Naive thymus-derived CD8-positive, alpha-beta T cell (primary cell): Measurements from ENCODE around the gene IDUA. TPM values are rescaled to one million over a fixed set of nuclear protein-coding genes. Genes with fewer than 3 reads are reported as not detected.

Experiments used
- ATAC-seq, 2 donors: fragments of 150-1000 bp; cut with Tn5 transposase in 1 of 2; sonication (Bioruptor Pico), chemical (Tn5 transposase) in 1 of 2; 1 replicate in 1 of 2; 2 replicates in 1 of 2; pipeline ENCODE4 v1.10.0; 2021; ENCODE audit warnings: mild to moderate bottlenecking in 2 of 2, moderate library complexity in 2 of 2
- POLR2A ChIA-PET: fragments of 350-600 bp; sonication (Branson Sonifier 250); formaldehyde crosslinking; loops from one replicate; lab custom pipeline; 2021; ENCODE audit warnings: antibody characterized with exemption; lab: Charles Lee
- DNase-seq, 10 donors: peaks; one replicate each; pipeline versions ENCODE4 v3.0.0 to v3.0.0-alpha.2; 2020 to 2022
- H3K27ac Mint-ChIP-seq, 10 donors: one replicate each; pipeline ENCODE4 v1.8.0; 2020 to 2022; ENCODE audit warnings: mild to moderate bottlenecking in 10 of 10, mixed read lengths in 10 of 10, moderate library complexity in 4 of 10, inconsistent platforms in 1 of 10
- H3K27me3 Mint-ChIP-seq, 5 donors: one replicate each; pipeline ENCODE4 v1.8.0; 2021 to 2022; ENCODE audit warnings: mixed read lengths in 5 of 5
- H3K36me3 Mint-ChIP-seq, 3 donors: one replicate each; pipeline ENCODE4 v1.8.0; 2020 to 2022; ENCODE audit warnings: mixed read lengths in 3 of 3, mild to moderate bottlenecking in 2 of 3, inconsistent platforms in 1 of 3
- H3K4me1 Mint-ChIP-seq, 4 donors: one replicate each; pipeline ENCODE4 v1.8.0; 2021 to 2022; ENCODE audit warnings: mixed read lengths in 4 of 4
- H3K4me3 Mint-ChIP-seq, 10 donors: one replicate each; pipeline ENCODE4 v1.8.0; 2020 to 2022; ENCODE audit warnings: mild to moderate bottlenecking in 10 of 10, mixed read lengths in 10 of 10, moderate library complexity in 6 of 10, inconsistent platforms in 1 of 10
- H3K9me3 Mint-ChIP-seq, 9 donors: one replicate each; pipeline ENCODE4 v1.8.0; 2020 to 2022; ENCODE audit warnings: mixed read lengths in 9 of 9, mild to moderate bottlenecking in 3 of 9, inconsistent platforms in 1 of 9, moderate library complexity in 1 of 9
- polyA plus RNA-seq, 3 donors: library from polyadenylated mRNA; unstranded; fragments of 300-500 nt; fragmentation: Illumina TruSeq; gene quantifications; one replicate each; pipeline ENCODE4 v1.2.3, GENCODE V29; 2021
- total RNA-seq, 8 experiments: library from RNA in 2 of 8; stranded (reverse) in 2 of 8; gene quantifications; one replicate each; pipeline ENCODE4 v1.2.3 and lab custom pipeline; 2021 to 2026

IDUA gene
- total and polyA plus RNA-seq, 5 experiments from 2014 or later, result 6.5 to 79.1 (median 15.4) TPM

GRCh38 chr4:951186-951585 is 35.7 kb upstream of the IDUA start:
- H3K4me1 Mint-ChIP-seq, result peaks cover 0 to 11% (median 5%) of the 10 kb centered on the region in 4 donors
- no peaks in the 10 kb centered on the region for H3K27me3 Mint-ChIP-seq
- no peak for DNase-seq
- H3K27ac Mint-ChIP-seq, result no peak overlapping the region
- H3K36me3 Mint-ChIP-seq, result peaks cover 0 to 25% (median 5%) of the 10 kb centered on the region in 3 donors
- POLR2A ChIA-PET, result no interaction called here
- ATAC-seq, result no peak
- H3K4me3 Mint-ChIP-seq, result no peak overlapping the region
- H3K9me3 Mint-ChIP-seq, result no peaks in the 10 kb centered on the region

GRCh38 chr4:951594-952468 is 35.0 kb upstream of the IDUA start:
- Mint-ChIP-seq H3K27me3 (no peaks in the 10 kb centered on the region), H3K4me1 (peaks cover 0 to 6% (median 4%) of the 10 kb centered on the region in 4 donors), H3K27ac (peak overlapping the region in 2 of 10 donors; percentile 38 to 40), H3K36me3 (peaks cover 0 to 31% (median 5%) of the 10 kb centered on the region in 3 donors), H3K9me3 (no peaks in the 10 kb centered on the region), H3K4me3 (no peak overlapping the region)
- POLR2A ChIA-PET, result no interaction called here
- DNase-seq (peak in 1 of 10 donors; percentile 38), ATAC-seq (no peak)

- peak overlapping the region in 1 of 10 donors; percentile 51 for H3K27ac Mint-ChIP-seq
- POLR2A ChIA-PET, result no interaction called here
- peak in 1 of 10 donors; percentile 32 for DNase-seq
Observed at GRCh38 chr4:952881-953573, 33.8 kb upstream of the IDUA start.

GRCh38 chr4:953574-953915 is 33.3 kb upstream of the IDUA start:
- Mint-ChIP-seq H3K36me3 (peaks cover 0 to 33% (median 5%) of the 10 kb centered on the region in 3 donors), H3K4me1 (peaks cover 0 to 2% (median under 1%) of the 10 kb centered on the region in 4 donors), H3K27ac (no peak overlapping the region), H3K27me3 (no peaks in the 10 kb centered on the region), H3K4me3 (no peak overlapping the region), H3K9me3 (no peaks in the 10 kb centered on the region)
- POLR2A ChIA-PET, result no interaction called here
- no peak for DNase-seq
- ATAC-seq, result no peak

More at GRCh38 chr4:952881-953573, 33.8 kb upstream of the IDUA start:
- Mint-ChIP-seq H3K4me3 (no peak overlapping the region), H3K36me3 (peaks cover 0 to 33% (median 5%) of the 10 kb centered on the region in 3 donors), H3K4me1 (peaks cover 0 to 2% (median under 1%) of the 10 kb centered on the region in 4 donors), H3K27me3 (no peaks in the 10 kb centered on the region), H3K9me3 (no peaks in the 10 kb centered on the region)
- no peak for ATAC-seq

GRCh38 chr4:954211-955020 is 32.4 kb upstream of the IDUA start:
- Mint-ChIP-seq H3K4me1 (peaks cover 0 to 2% (median 0%) of the 10 kb centered on the region in 4 donors), H3K27me3 (no peaks in the 10 kb centered on the region), H3K4me3 (no peak overlapping the region), H3K36me3 (peaks cover 0 to 33% (median 5%) of the 10 kb centered on the region in 3 donors), H3K9me3 (no peaks in the 10 kb centered on the region), H3K27ac (peak overlapping the region in 3 of 10 donors; percentile 10 to 60 (median 21))
- no peak for DNase-seq
- no peak for ATAC-seq
- POLR2A ChIA-PET, result interaction anchor here (1.6 kb wide), 1 partner anchor 22 kb away, joined by 3 read pairs; the partner anchor contains the start of gene TMEM175

- ATAC-seq (no peak), DNase-seq (peak in 1 of 10 donors; percentile 58)
- Mint-ChIP-seq H3K4me1 (peaks cover 0 to 2% (median 0%) of the 10 kb centered on the region in 4 donors), H3K4me3 (no peak overlapping the region), H3K27me3 (no peaks in the 10 kb centered on the region), H3K9me3 (no peaks in the 10 kb centered on the region), H3K36me3 (peaks cover 0 to 33% (median 5%) of the 10 kb centered on the region in 3 donors), H3K27ac (no peak overlapping the region)
- POLR2A ChIA-PET, result interaction anchor here (1.6 kb wide), 1 partner anchor 23 kb away, joined by 3 read pairs; the partner anchor contains the start of gene TMEM175
Observed at GRCh38 chr4:955161-955921, 31.5 kb upstream of the IDUA start.

GRCh38 chr4:955931-956381 is 30.9 kb upstream of the IDUA start:
- peaks cover 0 to 33% (median 5%) of the 10 kb centered on the region in 3 donors for H3K36me3 Mint-ChIP-seq

GRCh38 chr4:956531-957230 is 30.2 kb upstream of the IDUA start:
- DNase-seq (no peak), ATAC-seq (no peak)
- Mint-ChIP-seq H3K27me3 (no peaks in the 10 kb centered on the region), H3K36me3 (peaks cover 0 to 33% (median 5%) of the 10 kb centered on the region in 3 donors), H3K27ac (peak overlapping the region in 2 of 10 donors; percentile 5 to 69), H3K4me1 (peaks cover 0 to 2% (median 0%) of the 10 kb centered on the region in 4 donors), H3K4me3 (no peak overlapping the region), H3K9me3 (no peaks in the 10 kb centered on the region)
- POLR2A ChIA-PET, result no interaction called here

More at GRCh38 chr4:955931-956381, 30.9 kb upstream of the IDUA start:
- H3K4me3 Mint-ChIP-seq, result no peak overlapping the region
- ATAC-seq (no peak), DNase-seq (no peak)
- H3K27me3 Mint-ChIP-seq, result no peaks in the 10 kb centered on the region
- POLR2A ChIA-PET, result interaction anchor here (1.6 kb wide), 1 partner anchor 23 kb away, joined by 3 read pairs; the partner anchor contains the start of gene TMEM175
- H3K9me3 Mint-ChIP-seq, result no peaks in the 10 kb centered on the region
- H3K4me1 Mint-ChIP-seq, result peaks cover 0 to 2% (median 0%) of the 10 kb centered on the region in 4 donors
- H3K27ac Mint-ChIP-seq, result peak overlapping the region in 1 of 10 donors; percentile 36

GRCh38 chr4:957231-957580 is 29.6 kb upstream of the IDUA start:
- no peaks in the 10 kb centered on the region for H3K27me3 Mint-ChIP-seq
- H3K27ac Mint-ChIP-seq, result no peak overlapping the region
- H3K4me1 Mint-ChIP-seq, result peaks cover 0 to 2% (median 0%) of the 10 kb centered on the region in 4 donors
- H3K4me3 Mint-ChIP-seq, result no peak overlapping the region
- POLR2A ChIA-PET, result no interaction called here
- no peaks in the 10 kb centered on the region for H3K9me3 Mint-ChIP-seq
- H3K36me3 Mint-ChIP-seq, result peaks cover 0 to 30% (median 5%) of the 10 kb centered on the region in 3 donors
- no peak for DNase-seq
- ATAC-seq, result no peak

- Mint-ChIP-seq H3K36me3 (peaks cover 0 to 26% (median 5%) of the 10 kb centered on the region in 3 donors), H3K27me3 (no peaks in the 10 kb centered on the region), H3K4me3 (no peak overlapping the region), H3K27ac (no peak overlapping the region), H3K9me3 (no peaks in the 10 kb centered on the region), H3K4me1 (peaks cover 0 to 2% (median 0%) of the 10 kb centered on the region in 4 donors)
- DNase-seq, result no peak
- POLR2A ChIA-PET, result no interaction called here
- no peak for ATAC-seq
Observed at GRCh38 chr4:957581-958313, 29.1 kb upstream of the IDUA start.

GRCh38 chr4:958314-958665 is 28.6 kb upstream of the IDUA start:
- Mint-ChIP-seq H3K36me3 (peaks cover 0 to 24% (median 2%) of the 10 kb centered on the region in 3 donors), H3K27me3 (no peaks in the 10 kb centered on the region), H3K27ac (no peak overlapping the region), H3K9me3 (no peaks in the 10 kb centered on the region), H3K4me3 (no peak overlapping the region), H3K4me1 (peaks cover 0 to 2% (median 0%) of the 10 kb centered on the region in 4 donors)
- DNase-seq (no peak), ATAC-seq (no peak)
- POLR2A ChIA-PET, result no interaction called here
